ENCODE measurements around the gene OR51B2.

- TF ChIP-seq POLR2AphosphoS5 (IDR thresholded peaks at IDR 0.05) (no peak), EZH2 (IDR thresholded peaks at IDR 0.05; ENCODE audit: borderline replicate concordance, insufficient read depth, low read length, poor library complexity, severe bottlenecking) (no peak)
These were observed 32.8 kb downstream of the OR51B2 start for GRCh38 chr11:5291207-5291838.
